Fibroblast of mammary gland (primary cell): ENCODE measurements around the gene PLSCR4.

ENCODE experiments used
- DNase-seq: peaks from one replicate; pipeline ENCODE4 v3.0.0-alpha.2; 2010; ENCODE audit warnings: low read depth
- H3K4me3 ChIP-seq: 2 replicates; pipeline ENCODE4 v1.5.1; 2011; ENCODE audit warnings: low read depth, mild to moderate bottlenecking, low read length, moderate library complexity; ENCODE audit not compliant: control insufficient read depth
- TF ChIP-seq, protein P1 (sequence below): conservative IDR thresholded peaks from 2 replicates; pipeline ENCODE4 v1.5.1; 2011; ENCODE audit warnings: low read depth, low read length, inconsistent platforms; ENCODE audit not compliant: control insufficient read depth, insufficient read depth

PLSCR4 gene

GRCh38 chr3:146160321-146160963 lies 90.5 kb downstream of the PLSCR4 start:
- TF ChIP-seq, protein P1, sequence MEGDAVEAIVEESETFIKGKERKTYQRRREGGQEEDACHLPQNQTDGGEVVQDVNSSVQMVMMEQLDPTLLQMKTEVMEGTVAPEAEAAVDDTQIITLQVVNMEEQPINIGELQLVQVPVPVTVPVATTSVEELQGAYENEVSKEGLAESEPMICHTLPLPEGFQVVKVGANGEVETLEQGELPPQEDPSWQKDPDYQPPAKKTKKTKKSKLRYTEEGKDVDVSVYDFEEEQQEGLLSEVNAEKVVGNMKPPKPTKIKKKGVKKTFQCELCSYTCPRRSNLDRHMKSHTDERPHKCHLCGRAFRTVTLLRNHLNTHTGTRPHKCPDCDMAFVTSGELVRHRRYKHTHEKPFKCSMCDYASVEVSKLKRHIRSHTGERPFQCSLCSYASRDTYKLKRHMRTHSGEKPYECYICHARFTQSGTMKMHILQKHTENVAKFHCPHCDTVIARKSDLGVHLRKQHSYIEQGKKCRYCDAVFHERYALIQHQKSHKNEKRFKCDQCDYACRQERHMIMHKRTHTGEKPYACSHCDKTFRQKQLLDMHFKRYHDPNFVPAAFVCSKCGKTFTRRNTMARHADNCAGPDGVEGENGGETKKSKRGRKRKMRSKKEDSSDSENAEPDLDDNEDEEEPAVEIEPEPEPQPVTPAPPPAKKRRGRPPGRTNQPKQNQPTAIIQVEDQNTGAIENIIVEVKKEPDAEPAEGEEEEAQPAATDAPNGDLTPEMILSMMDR = peak; percentile 72
- peak; percentile 86 for DNase-seq
- H3K4me3 ChIP-seq = peak overlapping the region; percentile 87

GRCh38 chr3:146159616-146160320 lies 91.1 kb downstream of the PLSCR4 start:
- TF ChIP-seq, protein P1 = no peak
- H3K4me3 ChIP-seq = peak overlapping the region; percentile 87
- DNase-seq = no peak

DNA sequence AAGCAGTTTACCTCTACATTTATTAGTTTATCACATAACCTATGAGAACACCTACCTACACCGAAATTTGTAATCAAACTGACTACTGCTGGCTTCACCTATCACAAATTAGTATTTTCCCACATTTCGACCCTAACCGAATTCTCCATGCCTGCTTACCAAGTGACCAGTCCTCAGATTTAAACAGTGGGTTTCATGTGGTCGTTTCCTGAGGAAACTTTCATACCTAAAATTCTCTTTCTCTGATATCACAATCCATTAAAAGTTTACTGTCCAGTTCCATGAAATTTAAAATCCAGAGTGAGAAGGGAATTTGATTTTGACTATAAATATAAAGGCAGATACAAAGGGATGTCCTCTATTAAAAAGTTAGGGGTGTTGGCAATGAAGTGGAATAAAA lies 91.9 kb downstream of the PLSCR4 start:
- DNase-seq = no peak
- H3K4me3 ChIP-seq = peak overlapping the region; percentile 87
- TF ChIP-seq, protein P1 = no peak

DNA sequence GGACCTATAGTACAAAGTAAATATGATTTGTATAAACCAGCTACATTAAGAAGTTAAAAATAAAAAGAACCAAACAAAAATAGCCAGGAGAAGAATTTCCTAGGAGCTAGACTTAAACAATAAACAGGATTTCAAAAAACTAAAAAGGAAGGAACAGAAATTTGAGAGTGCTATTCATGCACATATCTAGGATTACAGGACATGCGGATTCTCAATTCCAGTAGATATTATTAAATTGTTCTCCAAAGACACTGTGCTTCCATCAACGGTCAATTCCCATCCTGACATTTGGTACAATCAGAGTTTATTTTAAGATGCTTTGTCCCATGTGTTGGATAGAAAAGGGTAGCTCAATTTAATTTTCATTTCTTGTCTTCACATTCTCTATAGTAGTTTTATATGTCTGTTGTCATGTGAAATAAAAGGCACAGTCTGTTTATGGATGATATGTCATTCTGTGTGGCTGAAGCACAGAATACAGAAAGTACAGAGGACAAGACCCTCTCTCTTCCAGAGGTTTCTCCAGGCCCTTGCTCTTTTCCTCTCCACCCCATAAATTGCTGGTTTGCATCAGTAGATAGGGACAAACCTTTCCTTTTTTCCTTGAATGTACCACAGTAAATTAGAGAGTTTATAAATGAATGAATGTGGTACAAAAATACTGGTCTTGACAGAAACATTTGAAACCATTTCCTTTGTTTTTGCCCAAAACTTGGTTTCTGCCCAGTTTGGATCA lies 93.4 kb downstream of the PLSCR4 start:
- TF ChIP-seq, protein P1 = no peak
- no peak for DNase-seq
- H3K4me3 ChIP-seq = no peak overlapping the region

GRCh38 chr3:146156666-146157314 lies 94.1 kb downstream of the PLSCR4 start:
- TF ChIP-seq, protein P1 = no peak
- H3K4me3 ChIP-seq = no peak overlapping the region
- DNase-seq = no peak

- TF ChIP-seq, protein P1 = no peak
- peak; percentile 57 for DNase-seq
- H3K4me3 ChIP-seq = no peak overlapping the region
These were observed 94.8 kb downstream of the PLSCR4 start for GRCh38 chr3:146156095-146156494.
